ENCODE measurements around the gene SLC6A3. TPM values are rescaled to one million over a fixed set of nuclear protein-coding genes. Genes with fewer than 3 reads are reported as not detected.

The SLC6A3 gene
- polyA plus RNA-seq, 3 donors: not detected

GRCh38 chr5:1463326-1464095, 18.3 kb upstream of the SLC6A3 start:
- Histone ChIP-seq H3K27ac (ENCODE audit: low read depth in 1 of 2, low read length in 2 of 2) (no peak overlapping the region), H3K4me3 (replicated peaks in 1 of 3; ENCODE audit: low read depth in 2 of 3, low read length in 3 of 3) (no peak overlapping the region), H3K27me3 (ENCODE audit: control insufficient read depth in 2 of 2, insufficient read depth in 2 of 2, low read length in 2 of 2) (no peaks in the 10 kb centered on the region), H3K9ac (ENCODE audit: insufficient read depth, low read length, poor library complexity, severe bottlenecking) (no peak overlapping the region), H3K4me1 (ENCODE audit: control insufficient read depth in 1 of 2, insufficient read depth in 2 of 2, low read length in 2 of 2) (no peaks in the 10 kb centered on the region), H3K4me2 (replicated peaks; ENCODE audit: extremely low read depth, low read length, poor library complexity, severe bottlenecking) (no peak overlapping the region), H3K9me3 (replicated peaks in 1 of 2; ENCODE audit: control insufficient read depth in 1 of 2, insufficient read depth in 1 of 2, low read length in 2 of 2) (peaks cover 19 to 20% of the 10 kb centered on the region in 2 donors), H2AFZ (ENCODE audit: insufficient read depth, low read depth, low read length, poor library complexity, severe bottlenecking) (no peak overlapping the region), H4K20me1 (ENCODE audit: insufficient read depth, low read length) (no peaks in the 10 kb centered on the region), H3K36me3 (replicated peaks in 1 of 2; ENCODE audit: control insufficient read depth in 1 of 2, insufficient read depth in 2 of 2, low read length in 2 of 2) (peaks cover 62 to 81% of the 10 kb centered on the region in 2 donors), H3K79me2 (ENCODE audit: insufficient read depth, low read length) (no peaks in the 10 kb centered on the region)
- WGBS (ENCODE audit: insufficient coverage): 98% methylated on average over 45 of the region's 46 CpGs
- H3K4me1 Mint-ChIP-seq: no peaks in the 10 kb centered on the region
- H3K4me3 Mint-ChIP-seq: no peak overlapping the region
- DNase-seq: no peak
- no peak for TF ChIP-seq CTCF (IDR thresholded peaks at IDR 0.05)
- H3K36me3 Mint-ChIP-seq: peaks cover 75 to 86% of the 10 kb centered on the region in 2 donors
- peak overlapping the region in 2 of 7 donors; percentile 30 to 53 for H3K27ac Mint-ChIP-seq
- no peaks in the 10 kb centered on the region for H3K27me3 Mint-ChIP-seq (ENCODE audit: low read depth in 3 of 3)
- peaks cover 4 to 28% (median 15%) of the 10 kb centered on the region in 7 donors for H3K9me3 Mint-ChIP-seq
- intact Hi-C loops (cut with micrococcal nuclease): loop anchor here in 1 of 2 donors (10.0 kb wide), 1 partner anchor 181 kb away; no protein-coding TSS in a partner anchor

- H4K20me1 ChIP-seq (ENCODE audit: insufficient read depth, low read length): no peaks in the 10 kb centered on the region
- no peak for DNase-seq
- intact Hi-C loops (cut with micrococcal nuclease): loop anchor here in 1 of 2 donors (10.0 kb wide), 1 partner anchor 182 kb away; no protein-coding TSS in a partner anchor
- no peaks in the 10 kb centered on the region for H3K79me2 ChIP-seq (ENCODE audit: insufficient read depth, low read length)
- WGBS (ENCODE audit: insufficient coverage): 96% methylated on average over 13 of the region's 20 CpGs
- Mint-ChIP-seq H3K4me1 (no peaks in the 10 kb centered on the region), H3K27me3 (ENCODE audit: low read depth in 3 of 3) (peaks cover 0 to 1% (median 0%) of the 10 kb centered on the region in 3 donors), H3K9me3 (peaks cover 14 to 31% (median 21%) of the 10 kb centered on the region in 7 donors), H3K27ac (peak overlapping the region in 3 of 7 donors; percentile 34 to 73 (median 42)), H3K36me3 (peaks cover 72 to 74% of the 10 kb centered on the region in 2 donors), H3K4me3 (no peak overlapping the region)
- H2AFZ ChIP-seq (ENCODE audit: insufficient read depth, low read depth, low read length, poor library complexity, severe bottlenecking): no peak overlapping the region
- no peaks in the 10 kb centered on the region for H3K4me1 ChIP-seq (ENCODE audit: control insufficient read depth in 1 of 2, insufficient read depth in 2 of 2, low read length in 2 of 2)
- H3K4me2 ChIP-seq (replicated peaks; ENCODE audit: extremely low read depth, low read length, poor library complexity, severe bottlenecking): no peak overlapping the region
- H3K4me3 ChIP-seq (replicated peaks in 1 of 3; ENCODE audit: low read depth in 2 of 3, low read length in 3 of 3): no peak overlapping the region
- H3K9ac ChIP-seq (ENCODE audit: insufficient read depth, low read length, poor library complexity, severe bottlenecking): no peak overlapping the region
- no peak overlapping the region for H3K27ac ChIP-seq (ENCODE audit: low read depth in 1 of 2, low read length in 2 of 2)
- H3K9me3 ChIP-seq (replicated peaks in 1 of 2; ENCODE audit: control insufficient read depth in 1 of 2, insufficient read depth in 1 of 2, low read length in 2 of 2): peaks cover 30 to 31% of the 10 kb centered on the region in 2 donors
- H3K27me3 ChIP-seq (ENCODE audit: control insufficient read depth in 2 of 2, insufficient read depth in 2 of 2, low read length in 2 of 2): no peaks in the 10 kb centered on the region
- TF ChIP-seq CTCF (IDR thresholded peaks at IDR 0.05): no peak
- H3K36me3 ChIP-seq (replicated peaks in 1 of 2; ENCODE audit: control insufficient read depth in 1 of 2, insufficient read depth in 2 of 2, low read length in 2 of 2): peaks cover 62 to 72% of the 10 kb centered on the region in 2 donors
Observed at GRCh38 chr5:1462358-1462757, 17.1 kb upstream of the SLC6A3 start.
